ENCODE results near the gene ZNF81. TPM values are rescaled to one million over a fixed set of nuclear protein-coding genes. Genes with fewer than 3 reads are reported as not detected.
A peak's percentile ranks its signal among the peaks of the same experiment; 100 is the strongest.
"Not testable (repeated sequence)": the region's sequence is repeated elsewhere in the genome, so short reads cannot be mapped to it uniquely, and the experiment has no call there.

The ZNF81 gene
- total RNA-seq, 2 donors from 2014 or later, result 10.0 to 10.4 TPM

DNA sequence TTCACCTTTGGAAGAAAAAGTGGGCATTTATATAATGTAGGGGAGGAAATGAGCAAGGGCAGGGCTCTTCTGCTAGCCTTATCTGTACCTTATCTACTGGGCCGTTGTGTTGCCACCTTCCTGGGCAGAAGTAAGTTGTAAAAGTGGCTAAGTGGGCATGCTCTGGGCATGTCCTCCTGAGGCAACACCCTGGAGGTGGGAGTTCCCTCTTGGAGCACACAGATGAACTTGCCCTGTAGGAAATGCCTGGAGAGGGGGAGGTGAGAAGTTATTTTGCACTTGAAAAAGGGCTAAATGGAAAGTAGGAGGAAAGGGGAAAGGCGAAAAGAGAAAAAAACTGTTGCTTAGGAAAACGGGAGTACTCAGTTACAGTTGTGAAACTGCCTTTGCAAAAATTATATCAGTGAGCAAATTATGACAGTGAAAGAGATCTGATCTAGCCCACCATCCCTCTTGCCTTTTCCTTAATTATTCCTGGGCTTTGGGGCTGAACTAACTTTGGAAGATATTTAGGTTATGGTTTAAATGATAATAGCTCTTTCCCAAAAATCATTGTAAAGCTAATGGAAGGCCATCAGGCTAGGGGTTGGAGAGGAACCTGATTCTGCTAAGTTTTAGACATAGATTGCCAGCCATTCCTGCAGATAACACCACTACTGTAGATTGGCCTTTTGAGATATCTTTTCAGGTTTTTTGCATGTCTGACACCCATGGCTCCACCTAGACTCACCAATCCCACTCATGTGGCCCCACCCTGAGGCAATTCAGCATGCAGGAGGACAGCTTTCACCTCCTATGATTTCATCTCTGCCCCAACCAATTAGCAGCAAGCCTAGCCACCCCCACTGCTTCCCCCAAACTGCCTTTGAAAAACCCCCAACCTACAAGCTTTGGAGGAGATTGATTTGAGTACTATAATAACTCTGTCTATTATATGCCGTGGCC is 20.5 kb upstream of the ZNF81 start:
- no peak overlapping the region for H3K27ac Mint-ChIP-seq
- H3K9me3 ChIP-seq (ENCODE audit: control insufficient read depth, low read length, poor library complexity, severe bottlenecking), result no peaks in the 10 kb centered on the region
- DNase-seq (no peak), ATAC-seq (no peak)
- no peaks in the 10 kb centered on the region for H3K4me1 Mint-ChIP-seq
- H3K27me3 Mint-ChIP-seq, result no peaks in the 10 kb centered on the region
- H3K4me3 Mint-ChIP-seq, result no peak overlapping the region
- peaks cover 2% of the 10 kb centered on the region for H3K36me3 Mint-ChIP-seq (ENCODE audit: low read depth)

DNA sequence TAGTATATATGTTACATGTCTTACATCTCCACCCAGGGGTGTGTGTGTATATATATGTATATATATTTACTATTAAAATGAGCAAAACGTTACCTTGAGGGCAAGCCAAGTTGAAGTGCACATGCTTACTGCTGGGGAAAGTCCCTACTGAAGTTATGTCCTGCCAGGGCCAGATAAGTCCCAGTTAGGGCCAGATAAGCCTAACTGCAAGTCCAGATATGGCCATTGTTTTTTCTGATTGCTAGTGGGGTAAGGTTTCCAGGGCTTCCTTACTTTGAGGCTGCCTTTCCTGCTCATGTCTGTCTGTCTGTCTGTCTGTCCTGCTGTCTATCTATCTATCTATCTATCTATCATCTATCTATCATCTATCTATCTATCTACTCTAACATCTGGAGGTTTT is 19.3 kb upstream of the ZNF81 start:
- no peak overlapping the region for H3K4me3 Mint-ChIP-seq
- ATAC-seq, result no peak
- no peaks in the 10 kb centered on the region for H3K27me3 Mint-ChIP-seq
- H3K4me1 Mint-ChIP-seq, result peaks cover under 1% of the 10 kb centered on the region
- H3K36me3 Mint-ChIP-seq (ENCODE audit: low read depth), result peaks cover 2% of the 10 kb centered on the region
- H3K9me3 ChIP-seq (ENCODE audit: control insufficient read depth, low read length, poor library complexity, severe bottlenecking), result no peaks in the 10 kb centered on the region
- DNase-seq, result no peak
- H3K27ac Mint-ChIP-seq, result no peak overlapping the region

GRCh38 chrX:47817897-47818296 is 18.8 kb upstream of the ZNF81 start:
- Mint-ChIP-seq H3K27ac (no peak overlapping the region), H3K4me1 (peaks cover 5% of the 10 kb centered on the region), H3K4me3 (no peak overlapping the region), H3K36me3 (ENCODE audit: low read depth) (peaks cover 2% of the 10 kb centered on the region), H3K27me3 (no peaks in the 10 kb centered on the region)
- DNase-seq (no peak), ATAC-seq (no peak)
- no peaks in the 10 kb centered on the region for H3K9me3 ChIP-seq (ENCODE audit: control insufficient read depth, low read length, poor library complexity, severe bottlenecking)

GRCh38 chrX:47828984-47829383 is 7.7 kb upstream of the ZNF81 start:
- no peaks in the 10 kb centered on the region for H3K9me3 ChIP-seq (ENCODE audit: control insufficient read depth, low read length, poor library complexity, severe bottlenecking)
- no peak overlapping the region for H3K4me3 Mint-ChIP-seq
- no peaks in the 10 kb centered on the region for H3K4me1 Mint-ChIP-seq
- DNase-seq (no peak), ATAC-seq (no peak)
- H3K36me3 Mint-ChIP-seq (ENCODE audit: low read depth), result no peaks in the 10 kb centered on the region
- no peaks in the 10 kb centered on the region for H3K27me3 Mint-ChIP-seq
- H3K27ac Mint-ChIP-seq, result no peak overlapping the region

DNA sequence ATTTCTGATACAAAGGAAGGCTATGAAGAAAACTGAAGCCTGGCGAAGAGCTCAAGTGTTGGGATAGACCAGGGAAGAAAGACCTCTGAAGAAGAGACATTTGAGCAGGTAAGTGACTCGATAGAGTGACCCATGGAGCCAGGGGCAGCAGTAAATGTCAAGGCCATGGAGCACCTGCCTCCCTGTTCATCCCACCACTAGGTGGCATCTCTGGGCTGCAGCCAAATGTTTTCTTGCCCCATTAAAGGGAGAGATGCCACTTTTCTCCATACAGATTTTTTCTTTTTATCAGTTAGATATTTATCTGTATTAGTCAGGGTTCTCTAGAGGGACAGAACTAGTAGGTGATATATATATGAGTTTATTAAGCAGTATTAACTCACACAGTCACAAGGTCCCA is 4.9 kb upstream of the ZNF81 start:
- Mint-ChIP-seq H3K27me3 (no peaks in the 10 kb centered on the region), H3K36me3 (ENCODE audit: low read depth) (no peaks in the 10 kb centered on the region), H3K27ac (no peak overlapping the region), H3K4me1 (peaks cover 4% of the 10 kb centered on the region), H3K4me3 (no peak overlapping the region)
- H3K9me3 ChIP-seq (ENCODE audit: control insufficient read depth, low read length, poor library complexity, severe bottlenecking), result no peaks in the 10 kb centered on the region
- ATAC-seq (no peak), DNase-seq (peak; percentile 18 to 35 (median 19))

- DNase-seq (no peak), ATAC-seq (no peak)
- H3K27me3 Mint-ChIP-seq, result no peaks in the 10 kb centered on the region
- peaks cover 3% of the 10 kb centered on the region for H3K36me3 Mint-ChIP-seq (ENCODE audit: low read depth)
- H3K4me1 Mint-ChIP-seq, result peaks cover 20% of the 10 kb centered on the region
- H3K9me3 ChIP-seq (ENCODE audit: control insufficient read depth, low read length, poor library complexity, severe bottlenecking), result no peaks in the 10 kb centered on the region
- no peak overlapping the region for H3K4me3 Mint-ChIP-seq
- H3K27ac Mint-ChIP-seq, result peak overlapping the region; percentile 98
Measured at GRCh38 chrX:47838361-47838760, 1.7 kb downstream of the ZNF81 start.

DNA sequence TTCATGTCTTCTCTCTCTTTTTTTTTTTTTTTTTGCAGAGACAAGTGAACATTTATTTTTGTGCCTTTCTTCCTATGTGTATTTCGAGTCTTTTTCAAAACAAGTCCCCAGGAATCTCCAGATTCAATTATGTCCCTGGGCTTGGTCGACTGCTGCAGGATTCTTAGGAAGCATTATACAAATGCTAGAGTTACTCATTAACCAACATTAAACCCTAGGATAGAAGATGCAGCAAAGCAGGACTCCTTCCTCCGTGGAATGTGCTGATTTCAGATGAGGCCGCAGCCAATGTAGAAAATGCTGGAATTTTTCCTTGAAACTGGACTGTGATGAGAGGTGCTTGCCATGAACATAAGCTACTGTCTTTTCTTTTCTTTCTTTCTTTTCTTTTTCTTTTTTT is 3.4 kb downstream of the ZNF81 start:
- ATAC-seq (no peak), DNase-seq (no peak)
- H3K4me3 Mint-ChIP-seq, result no peak overlapping the region
- peaks cover 4% of the 10 kb centered on the region for H3K36me3 Mint-ChIP-seq (ENCODE audit: low read depth)
- no peaks in the 10 kb centered on the region for H3K27me3 Mint-ChIP-seq
- no peak overlapping the region for H3K27ac Mint-ChIP-seq
- H3K4me1 Mint-ChIP-seq, result peaks cover 20% of the 10 kb centered on the region
- H3K9me3 ChIP-seq (ENCODE audit: control insufficient read depth, low read length, poor library complexity, severe bottlenecking), result no peaks in the 10 kb centered on the region

GRCh38 chrX:47843363-47843762 is 6.7 kb downstream of the ZNF81 start:
- peaks cover 7% of the 10 kb centered on the region for H3K36me3 Mint-ChIP-seq (ENCODE audit: low read depth)
- peaks cover 8% of the 10 kb centered on the region for H3K4me1 Mint-ChIP-seq
- H3K27me3 Mint-ChIP-seq, result no peaks in the 10 kb centered on the region
- no peaks in the 10 kb centered on the region for H3K9me3 ChIP-seq (ENCODE audit: control insufficient read depth, low read length, poor library complexity, severe bottlenecking)
- DNase-seq (no peak), ATAC-seq (no peak)
- H3K4me3 Mint-ChIP-seq, result no peak overlapping the region
- no peak overlapping the region for H3K27ac Mint-ChIP-seq

DNA sequence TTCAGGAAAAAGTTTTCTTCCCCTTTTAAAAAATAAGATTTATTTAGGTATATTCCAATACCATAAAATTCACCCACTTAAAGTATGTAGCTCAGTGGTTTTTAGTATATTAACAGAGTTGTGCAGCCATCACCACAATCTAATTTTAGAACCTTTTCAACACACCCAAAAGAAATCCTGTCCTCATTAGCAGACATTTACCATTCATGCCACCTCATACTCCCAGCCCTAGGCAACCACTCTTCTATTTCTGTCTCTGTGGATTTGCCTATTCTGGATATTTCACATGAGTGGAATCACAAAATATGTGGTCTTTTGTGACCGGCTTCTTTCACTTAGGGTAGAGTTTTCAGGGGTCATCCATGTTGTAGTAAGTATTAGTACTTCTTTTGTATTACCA is 7.4 kb downstream of the ZNF81 start:
- Mint-ChIP-seq H3K27me3 (no peaks in the 10 kb centered on the region), H3K27ac (no peak overlapping the region), H3K4me3 (no peak overlapping the region), H3K4me1 (peaks cover 6% of the 10 kb centered on the region), H3K36me3 (ENCODE audit: low read depth) (peaks cover 7% of the 10 kb centered on the region)
- H3K9me3 ChIP-seq (ENCODE audit: control insufficient read depth, low read length, poor library complexity, severe bottlenecking), result no peaks in the 10 kb centered on the region
- DNase-seq (no peak), ATAC-seq (no peak)

DNA sequence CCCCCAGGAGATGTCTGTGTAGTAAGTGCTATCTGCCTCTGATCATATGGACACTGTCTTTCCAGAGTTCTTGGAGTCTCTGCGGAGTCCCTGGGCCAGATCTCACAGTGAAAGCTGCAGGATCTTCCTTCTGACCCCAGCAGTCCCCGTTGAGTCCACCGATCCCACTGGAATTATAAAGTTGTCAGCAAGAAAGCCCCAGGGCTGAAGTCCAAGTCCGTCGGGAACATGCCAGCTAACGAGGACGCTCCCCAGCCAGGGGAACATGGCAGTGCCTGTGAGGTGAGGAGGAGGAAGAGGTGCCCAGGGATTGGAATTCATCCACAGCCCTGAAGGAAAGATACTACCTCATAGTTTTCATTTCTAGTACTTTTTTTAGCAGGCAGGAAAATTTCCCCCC is 9.3 kb downstream of the ZNF81 start:
- peaks cover 6% of the 10 kb centered on the region for H3K4me1 Mint-ChIP-seq
- DNase-seq, result no peak
- H3K27ac Mint-ChIP-seq, result no peak overlapping the region
- no peak overlapping the region for H3K4me3 Mint-ChIP-seq
- H3K27me3 Mint-ChIP-seq, result no peaks in the 10 kb centered on the region
- H3K36me3 Mint-ChIP-seq (ENCODE audit: low read depth), result peaks cover 7% of the 10 kb centered on the region
- no peaks in the 10 kb centered on the region for H3K9me3 ChIP-seq (ENCODE audit: control insufficient read depth, low read length, poor library complexity, severe bottlenecking)
- ATAC-seq, result no peak

- H3K27ac Mint-ChIP-seq, result no peak overlapping the region
- no peak overlapping the region for H3K4me3 Mint-ChIP-seq
- peaks cover 3% of the 10 kb centered on the region for H3K36me3 Mint-ChIP-seq (ENCODE audit: low read depth)
- no peak for DNase-seq
- H3K9me3 ChIP-seq (ENCODE audit: control insufficient read depth, low read length, poor library complexity, severe bottlenecking), result no peaks in the 10 kb centered on the region
- ATAC-seq, result no peak
- no peaks in the 10 kb centered on the region for H3K27me3 Mint-ChIP-seq
- peaks cover 2% of the 10 kb centered on the region for H3K4me1 Mint-ChIP-seq
Measured at GRCh38 chrX:47849778-47850177, 13.1 kb downstream of the ZNF81 start.

- H3K36me3 Mint-ChIP-seq (ENCODE audit: low read depth); DNase-seq; H3K4me1 Mint-ChIP-seq; H3K27me3 Mint-ChIP-seq; ATAC-seq; H3K9me3 ChIP-seq (ENCODE audit: control insufficient read depth, low read length, poor library complexity, severe bottlenecking); H3K27ac Mint-ChIP-seq; H3K4me3 Mint-ChIP-seq: not testable (repeated sequence)
Measured at GRCh38 chrX:47850389-47850788, 13.7 kb downstream of the ZNF81 start.

DNA sequence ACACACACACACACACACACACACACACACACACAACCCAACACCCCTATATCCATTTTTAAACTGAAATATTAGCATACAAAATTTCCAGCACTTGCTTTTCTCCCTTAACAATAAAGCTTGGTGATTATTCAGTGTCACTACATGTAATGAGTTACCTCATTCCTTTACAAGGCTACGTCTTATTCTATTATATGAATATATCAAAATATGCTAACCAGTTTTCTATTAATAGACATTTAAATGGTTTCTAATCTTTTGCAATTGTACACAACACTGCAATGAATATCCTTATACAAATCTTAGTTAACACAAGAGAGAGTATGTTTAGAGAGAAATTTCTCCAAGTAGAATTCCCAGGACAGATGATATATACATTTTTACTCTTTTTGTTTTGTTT is 14.2 kb downstream of the ZNF81 start:
- no peaks in the 10 kb centered on the region for H3K27me3 Mint-ChIP-seq
- no peak overlapping the region for H3K4me3 Mint-ChIP-seq
- ATAC-seq, result no peak
- peaks cover 2% of the 10 kb centered on the region for H3K4me1 Mint-ChIP-seq
- DNase-seq, result no peak
- H3K27ac Mint-ChIP-seq, result no peak overlapping the region
- H3K36me3 Mint-ChIP-seq (ENCODE audit: low read depth), result peaks cover 3% of the 10 kb centered on the region
- H3K9me3 ChIP-seq (ENCODE audit: control insufficient read depth, low read length, poor library complexity, severe bottlenecking), result no peaks in the 10 kb centered on the region

DNA sequence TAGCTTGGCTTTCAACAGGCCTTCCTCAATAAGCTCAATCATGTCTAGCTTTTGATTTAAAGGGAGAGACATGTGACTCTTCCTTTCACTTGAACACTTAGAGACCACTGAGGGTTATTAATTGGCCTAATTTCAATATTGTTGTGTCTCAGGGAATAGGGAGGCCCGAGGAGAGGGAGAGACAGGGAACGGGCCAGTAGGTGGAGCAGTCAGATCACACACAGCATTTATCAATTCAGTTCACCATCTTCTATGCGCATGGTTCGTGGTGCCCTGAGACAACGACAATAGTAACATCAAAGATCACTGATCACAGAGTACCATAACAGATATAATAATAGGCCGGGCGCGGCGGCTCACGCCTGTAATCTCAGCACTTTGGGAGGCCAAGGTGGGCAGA is 17.8 kb downstream of the ZNF81 start:
- peak overlapping the region; percentile 43 for H3K27ac Mint-ChIP-seq
- no peak overlapping the region for H3K4me3 Mint-ChIP-seq
- ATAC-seq (no peak), DNase-seq (no peak)
- no peaks in the 10 kb centered on the region for H3K27me3 Mint-ChIP-seq
- H3K36me3 Mint-ChIP-seq (ENCODE audit: low read depth), result peaks cover 4% of the 10 kb centered on the region
- H3K4me1 Mint-ChIP-seq, result peaks cover 4% of the 10 kb centered on the region
- H3K9me3 ChIP-seq (ENCODE audit: control insufficient read depth, low read length, poor library complexity, severe bottlenecking), result no peaks in the 10 kb centered on the region

Data from T-helper 17 cell (primary cell).